ENCODE results near the gene CATSPERZ.

Gene CATSPERZ

GRCh38 chr11:64312947-64313346 is 12.8 kb downstream of the CATSPERZ start:
- no peak overlapping the region for H3K27ac ChIP-seq (replicated peaks)
- TF ChIP-seq SPI1 (IDR thresholded peaks at IDR 0.05; ENCODE audit: borderline replicate concordance, low read depth) (no peak), REST (IDR thresholded peaks at IDR 0.05; ENCODE audit: insufficient replicate concordance, low read depth) (no peak), POLR2AphosphoS5 (IDR thresholded peaks at IDR 0.05; ENCODE audit: low read depth) (no peak), GABPA (IDR thresholded peaks at IDR 0.05; ENCODE audit: low read depth) (no peak), CTCF (IDR thresholded peaks at IDR 0.05; ENCODE audit: insufficient read depth, low read length) (no peak)
- no peak for DNase-seq (ENCODE audit: low read depth in 1 of 2, low spot score in 1 of 2)
- no peaks in the 10 kb centered on the region for H3K27me3 ChIP-seq (ENCODE audit: insufficient read depth, poor library complexity, severe bottlenecking)
- no peak overlapping the region for H3K4me3 ChIP-seq (replicated peaks; ENCODE audit: insufficient read depth, low read length)

GRCh38 chr11:64313491-64314145 is 13.5 kb downstream of the CATSPERZ start:
- H3K27me3 ChIP-seq (ENCODE audit: insufficient read depth, poor library complexity, severe bottlenecking) = no peaks in the 10 kb centered on the region
- H3K4me3 ChIP-seq (replicated peaks; ENCODE audit: insufficient read depth, low read length) = no peak overlapping the region
- DNase-seq (ENCODE audit: low read depth in 1 of 2, low spot score in 1 of 2) = no peak
- no peak overlapping the region for H3K27ac ChIP-seq (replicated peaks)
- no peak for TF ChIP-seq POLR2AphosphoS5 (IDR thresholded peaks at IDR 0.05; ENCODE audit: low read depth)
- no peak for TF ChIP-seq SPI1 (IDR thresholded peaks at IDR 0.05; ENCODE audit: borderline replicate concordance, low read depth)
- TF ChIP-seq CTCF (IDR thresholded peaks at IDR 0.05; ENCODE audit: insufficient read depth, low read length) = no peak
- TF ChIP-seq GABPA (IDR thresholded peaks at IDR 0.05; ENCODE audit: low read depth) = no peak

- DNase-seq (ENCODE audit: low read depth in 1 of 2, low spot score in 1 of 2) = no peak
- Histone ChIP-seq H3K4me3 (replicated peaks; ENCODE audit: insufficient read depth, low read length) (no peak overlapping the region), H3K27ac (replicated peaks) (no peak overlapping the region), H3K27me3 (ENCODE audit: insufficient read depth, poor library complexity, severe bottlenecking) (no peaks in the 10 kb centered on the region)
- peak; percentile 4 for TF ChIP-seq CTCF (IDR thresholded peaks at IDR 0.05; ENCODE audit: insufficient read depth, low read length)
- no peak for TF ChIP-seq SPI1 (IDR thresholded peaks at IDR 0.05; ENCODE audit: borderline replicate concordance, low read depth)
- TF ChIP-seq REST (IDR thresholded peaks at IDR 0.05; ENCODE audit: insufficient replicate concordance, low read depth) = no peak
- no peak for TF ChIP-seq POLR2AphosphoS5 (IDR thresholded peaks at IDR 0.05; ENCODE audit: low read depth)
- no peak for TF ChIP-seq GABPA (IDR thresholded peaks at IDR 0.05; ENCODE audit: low read depth)
These were observed 14.1 kb downstream of the CATSPERZ start for GRCh38 chr11:64314146-64314804.

All from HL-60 (cell line).